Small intestine (tissue), 7 donors: ENCODE measurements around the gene ADAMTS7. TPM values are rescaled to one million over a fixed set of nuclear protein-coding genes. Genes with fewer than 3 reads are reported as not detected.
A peak's percentile ranks its signal among the peaks of the same experiment; 100 is the strongest.
"Not testable (repeated sequence)": the region's sequence is repeated elsewhere in the genome, so short reads cannot be mapped to it uniquely, and the experiment has no call there.

Experiments used
- DNase-seq, 2 donors: peaks; one replicate each; pipeline versions ENCODE4 v3.0.0 to v3.0.0-alpha.2; 2013
- FAIRE-seq: peaks from 2 replicates; lab custom pipeline; 2012; peaks lifted over from hg19 to GRCh38; lab: Jason Lieb, UNC
- H3K27ac ChIP-seq, 3 donors: one replicate each; pipeline ENCODE4 v1.5.1; 2013; ENCODE audit warnings: low read length in 2 of 3, mild to moderate bottlenecking in 2 of 3, control low read depth in 1 of 3, inconsistent platforms in 1 of 3, low read depth in 1 of 3, moderate library complexity in 1 of 3
- H3K27me3 ChIP-seq, 3 donors: one replicate each; pipeline ENCODE4 v1.6.1; 2013; ENCODE audit warnings: low read length in 3 of 3, inconsistent platforms in 1 of 3; ENCODE audit not compliant: control insufficient read depth in 3 of 3, insufficient read depth in 3 of 3
- H3K36me3 ChIP-seq, 3 donors: one replicate each; pipeline ENCODE4 v1.6.1; 2013; ENCODE audit warnings: low read length in 3 of 3, inconsistent platforms in 1 of 3, low read depth in 1 of 3, mild to moderate bottlenecking in 1 of 3, moderate library complexity in 1 of 3; ENCODE audit not compliant: control insufficient read depth in 3 of 3, insufficient read depth in 2 of 3
- H3K4me1 ChIP-seq, 3 donors: one replicate each; pipeline ENCODE4 v1.6.1; 2013; ENCODE audit warnings: low read length in 2 of 3, inconsistent platforms in 1 of 3, low read depth in 1 of 3, mild to moderate bottlenecking in 1 of 3, moderate library complexity in 1 of 3; ENCODE audit not compliant: control insufficient read depth in 3 of 3, insufficient read depth in 2 of 3
- H3K4me3 ChIP-seq, 3 donors: one replicate each; pipeline ENCODE4 v1.5.1; 2013; ENCODE audit warnings: low read length in 3 of 3, control low read depth in 1 of 3, inconsistent platforms in 1 of 3, low read depth in 1 of 3, mild to moderate bottlenecking in 1 of 3, moderate library complexity in 1 of 3
- H3K9me3 ChIP-seq, 2 donors: one replicate each; pipeline ENCODE4 v1.6.1; 2013; ENCODE audit warnings: low read depth in 1 of 2, low read length in 1 of 2; ENCODE audit not compliant: control insufficient read depth in 2 of 2, insufficient read depth in 1 of 2
- WGBS, 3 donors: extraction: QIAGEN DNeasy Blood & Tissue Kit; methylation state at CpG; one replicate each; pipeline ENCODE4 v1.1.7; 2013; 5-methylcytosine and 5-hydroxymethylcytosine counted together
- polyA plus RNA-seq, 4 donors: library from polyadenylated mRNA; stranded (reverse) in 3 of 4; unstranded in 1 of 4; fragments of 200-250 nt in 3 of 4; fragments of 120-200 nt in 1 of 4; gene quantifications; one replicate each; pipeline versions ENCODE4 v1.2.1 to v1.2.3, GENCODE V29; 2013
- donor health status: healthy with polysubstance abuse.
- donor health status: control.
- donor health status: control.
- donor health status: Bipolar disorder and iron deficiency.
- donor health status: healthy.

The ADAMTS7 gene
- polyA plus RNA-seq, 4 donors: 0.27 to 8.8 (median 0.84) TPM; not detected in 1

DNA sequence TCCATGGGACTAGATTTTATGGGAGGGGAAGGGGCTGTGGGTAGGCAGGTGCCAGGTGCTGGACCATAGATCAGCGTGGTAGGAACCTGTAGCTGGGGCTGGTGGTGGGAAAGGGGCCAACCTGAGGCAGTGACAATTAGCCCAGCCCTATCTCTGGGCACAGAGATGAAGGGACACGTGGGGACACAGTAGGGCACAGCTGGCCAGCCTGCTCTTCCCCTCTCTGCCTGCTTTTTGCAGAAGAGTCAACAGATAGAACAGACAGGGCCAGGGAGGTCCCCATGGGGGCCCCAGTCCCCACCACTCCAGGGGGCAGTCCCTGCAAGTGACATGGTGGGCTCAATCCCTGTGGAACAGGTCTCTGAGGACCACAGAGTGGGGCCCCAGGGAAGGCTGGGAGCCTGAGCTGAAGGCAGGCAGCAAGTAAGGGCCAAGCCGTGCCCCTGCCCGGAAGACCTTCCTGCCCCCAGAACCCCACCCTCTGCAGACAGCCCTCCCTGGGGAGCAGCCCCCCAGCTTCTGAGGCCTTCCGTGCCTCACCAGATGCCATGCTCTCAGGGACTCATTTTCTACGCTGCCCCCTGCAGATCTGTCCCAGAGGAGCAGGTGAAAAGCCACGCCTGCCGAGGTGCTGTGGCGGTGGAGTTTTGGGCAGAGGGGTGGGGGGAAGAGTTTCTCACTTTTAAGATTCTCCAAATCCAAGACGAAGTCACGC lies 52.6 kb downstream of the ADAMTS7 start:
- not testable (repeated sequence) for DNase-seq, H3K9me3 ChIP-seq, H3K4me3 ChIP-seq, FAIRE-seq, H3K4me1 ChIP-seq, H3K27ac ChIP-seq, H3K36me3 ChIP-seq, H3K27me3 ChIP-seq
- 62 to 78% (median 69%) methylated on average over 10 to 11 of the region's 11 CpGs for WGBS, 3 donors

DNA sequence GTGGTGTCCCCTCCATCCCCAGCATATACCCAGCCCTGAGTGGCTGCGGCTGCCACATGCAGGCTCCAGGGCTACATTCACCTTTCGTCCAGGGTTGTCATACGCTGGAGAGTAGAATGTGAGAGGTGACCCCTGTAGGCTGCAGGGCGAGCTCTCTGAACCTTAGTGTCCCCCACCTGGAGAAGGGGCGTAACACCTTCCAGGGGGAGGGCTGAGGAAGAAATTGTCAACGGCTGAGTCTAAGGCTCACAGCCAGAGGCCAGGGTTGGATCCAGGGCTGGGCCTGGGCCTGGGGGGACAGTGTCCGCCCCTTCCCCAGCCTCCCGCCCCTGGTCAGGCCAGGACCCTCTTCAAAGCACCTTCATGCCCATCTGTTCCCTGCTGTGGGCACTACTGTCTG lies 53.2 kb downstream of the ADAMTS7 start:
- 89 to 97% (median 94%) methylated on average over 8 of the region's 8 CpGs for WGBS, 3 donors
- H3K4me1 ChIP-seq, H3K9me3 ChIP-seq, H3K4me3 ChIP-seq, H3K27me3 ChIP-seq, FAIRE-seq, DNase-seq, H3K27ac ChIP-seq, H3K36me3 ChIP-seq: not testable (repeated sequence)

DNA sequence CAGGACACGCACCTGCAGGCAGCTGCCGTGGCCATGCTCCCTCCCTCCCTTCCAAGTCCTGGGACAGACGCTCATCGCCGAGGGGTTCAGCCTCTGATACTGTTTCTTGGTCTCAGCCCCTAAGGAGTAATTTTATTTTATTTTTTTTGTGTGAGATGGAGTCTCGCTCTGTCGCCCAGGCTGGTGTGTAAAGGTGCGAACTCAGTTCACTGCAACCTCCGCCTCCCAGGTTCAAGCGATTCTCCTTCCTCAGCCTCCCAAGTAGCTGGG lies 53.7 kb downstream of the ADAMTS7 start:
- DNase-seq: no peak
- H3K27me3 ChIP-seq: no peaks in the 10 kb centered on the region
- H3K36me3 ChIP-seq: no peaks in the 10 kb centered on the region
- no peak overlapping the region for H3K4me3 ChIP-seq
- no peaks in the 10 kb centered on the region for H3K9me3 ChIP-seq
- FAIRE-seq: no peak
- 94 to 95% (median 94%) methylated on average over 10 of the region's 10 CpGs for WGBS, 3 donors
- peak overlapping the region in 1 of 3 donors; percentile 3 for H3K27ac ChIP-seq
- no peaks in the 10 kb centered on the region for H3K4me1 ChIP-seq

DNA sequence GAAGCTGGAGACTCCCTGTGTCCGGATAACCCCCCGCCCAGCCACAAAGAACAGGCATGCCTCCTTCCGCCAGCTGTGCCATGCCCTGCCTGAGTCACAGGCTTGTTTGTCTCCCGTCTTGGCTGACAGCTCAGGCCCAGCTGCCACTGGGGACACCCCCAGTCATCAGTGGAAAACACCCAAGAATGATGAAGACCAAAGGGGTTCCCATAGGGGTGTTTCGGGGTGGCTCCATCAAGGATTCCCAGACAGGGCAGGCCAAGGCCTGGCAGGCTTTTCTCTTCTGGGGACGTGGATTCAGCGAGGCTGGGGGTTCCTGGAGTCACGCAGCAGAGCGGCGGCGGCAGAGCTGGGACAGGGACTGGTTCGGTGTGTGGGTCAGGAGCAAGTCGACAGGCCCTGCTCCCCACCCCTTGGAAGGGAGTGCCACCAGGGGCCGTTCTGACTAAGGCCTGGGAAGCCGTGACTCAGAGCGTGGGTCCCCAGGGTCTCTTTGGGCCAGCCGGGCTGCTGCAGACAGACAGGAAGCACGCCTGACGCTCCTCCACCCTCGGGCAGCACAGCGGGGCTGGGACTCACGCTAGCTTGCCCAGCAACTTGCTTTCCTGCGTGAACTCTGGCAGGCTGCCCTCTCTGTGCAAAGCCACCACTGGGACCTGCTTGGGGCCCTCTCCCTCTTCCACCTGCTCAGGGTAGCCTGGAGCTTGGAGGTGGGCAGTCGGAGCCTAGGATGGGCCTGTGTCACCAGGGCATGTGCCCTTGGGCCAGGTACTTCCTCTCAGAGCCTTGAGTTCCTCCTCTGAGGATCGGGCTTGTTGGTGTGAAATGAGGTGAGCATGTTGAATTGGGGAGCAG lies 54.3 kb downstream of the ADAMTS7 start:
- H3K4me3 ChIP-seq, FAIRE-seq, H3K36me3 ChIP-seq, H3K9me3 ChIP-seq, DNase-seq, H3K4me1 ChIP-seq, H3K27me3 ChIP-seq: not testable (repeated sequence)
- peak overlapping the region in 1 of 3 donors; percentile 38 for H3K27ac ChIP-seq
- 57 to 78% (median 69%) methylated on average over 22 to 24 of the region's 25 CpGs for WGBS, 3 donors

DNA sequence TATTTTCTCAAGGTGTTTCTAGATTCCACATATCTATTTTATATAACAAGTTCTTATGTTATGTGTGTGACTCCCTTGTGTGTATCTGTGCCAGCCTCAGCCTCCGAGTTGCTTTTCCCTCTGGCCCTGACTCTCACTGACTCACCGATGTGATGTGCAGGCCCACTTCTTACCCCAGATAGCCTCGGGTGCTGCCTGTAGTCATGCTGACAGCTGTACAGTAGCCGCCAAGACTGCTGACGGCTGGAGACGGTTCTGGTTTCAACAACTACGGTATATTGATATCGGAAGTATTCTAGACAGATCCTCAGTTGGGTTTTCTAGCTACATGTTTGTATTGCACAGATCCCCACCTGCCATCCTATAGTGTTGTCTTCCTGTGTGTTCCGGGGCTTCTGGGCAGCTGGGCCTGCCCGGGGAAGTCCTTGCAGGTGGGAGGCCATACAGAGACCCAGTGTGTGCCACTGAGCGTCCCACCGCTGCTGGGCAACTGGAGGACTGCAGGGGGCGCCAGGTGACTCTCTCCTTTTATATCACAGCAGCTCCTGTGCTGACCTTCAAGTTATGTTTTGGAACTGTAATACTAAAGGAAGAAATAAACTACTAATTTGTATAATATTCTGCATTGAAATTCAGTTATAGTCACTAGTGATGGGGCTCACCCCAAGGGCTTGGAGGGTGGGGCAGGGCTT lies 55.2 kb downstream of the ADAMTS7 start:
- not testable (repeated sequence) for H3K4me1 ChIP-seq, H3K27ac ChIP-seq, H3K27me3 ChIP-seq, H3K4me3 ChIP-seq, DNase-seq, H3K36me3 ChIP-seq, FAIRE-seq, H3K9me3 ChIP-seq
- WGBS, 3 donors: 63 to 82% (median 71%) methylated on average over 12 to 13 of the region's 13 CpGs

DNA sequence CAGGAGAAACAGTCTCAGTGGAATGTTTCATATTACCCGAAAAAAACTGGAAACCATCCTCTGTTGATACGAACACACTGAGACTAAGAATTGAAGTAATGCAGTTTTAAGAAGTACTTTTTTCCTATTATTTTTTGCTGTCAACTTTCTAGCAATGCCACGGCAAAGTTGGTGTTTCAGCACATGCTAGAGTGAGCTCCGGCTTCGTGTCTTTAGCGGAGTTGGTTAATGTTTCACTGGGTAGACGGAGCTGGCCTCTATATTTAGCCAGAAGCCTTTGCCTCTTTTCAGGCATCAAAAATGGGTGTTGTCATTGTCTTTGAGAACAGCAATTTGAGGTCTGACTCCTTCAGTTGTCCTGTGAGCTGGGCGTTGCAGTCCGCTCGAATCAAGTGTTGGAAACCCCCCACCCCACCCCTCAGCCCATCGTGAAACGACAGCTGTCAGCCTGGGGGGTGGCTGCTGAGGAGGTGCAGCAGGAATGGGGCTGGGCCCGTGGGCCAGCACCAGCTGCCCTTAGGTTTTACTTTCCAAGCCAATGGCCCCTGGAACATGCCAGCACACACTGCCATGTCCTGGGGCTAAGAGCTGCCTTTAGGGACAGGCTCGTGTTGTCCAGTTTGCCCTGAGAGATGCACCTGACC lies 56.5 kb downstream of the ADAMTS7 start:
- not testable (repeated sequence) for H3K27ac ChIP-seq, H3K4me3 ChIP-seq, FAIRE-seq, H3K4me1 ChIP-seq, H3K9me3 ChIP-seq, H3K36me3 ChIP-seq, DNase-seq, H3K27me3 ChIP-seq
- WGBS, 3 donors: 25 to 65% (median 42%) methylated on average over 13 to 14 of the region's 14 CpGs

DNA sequence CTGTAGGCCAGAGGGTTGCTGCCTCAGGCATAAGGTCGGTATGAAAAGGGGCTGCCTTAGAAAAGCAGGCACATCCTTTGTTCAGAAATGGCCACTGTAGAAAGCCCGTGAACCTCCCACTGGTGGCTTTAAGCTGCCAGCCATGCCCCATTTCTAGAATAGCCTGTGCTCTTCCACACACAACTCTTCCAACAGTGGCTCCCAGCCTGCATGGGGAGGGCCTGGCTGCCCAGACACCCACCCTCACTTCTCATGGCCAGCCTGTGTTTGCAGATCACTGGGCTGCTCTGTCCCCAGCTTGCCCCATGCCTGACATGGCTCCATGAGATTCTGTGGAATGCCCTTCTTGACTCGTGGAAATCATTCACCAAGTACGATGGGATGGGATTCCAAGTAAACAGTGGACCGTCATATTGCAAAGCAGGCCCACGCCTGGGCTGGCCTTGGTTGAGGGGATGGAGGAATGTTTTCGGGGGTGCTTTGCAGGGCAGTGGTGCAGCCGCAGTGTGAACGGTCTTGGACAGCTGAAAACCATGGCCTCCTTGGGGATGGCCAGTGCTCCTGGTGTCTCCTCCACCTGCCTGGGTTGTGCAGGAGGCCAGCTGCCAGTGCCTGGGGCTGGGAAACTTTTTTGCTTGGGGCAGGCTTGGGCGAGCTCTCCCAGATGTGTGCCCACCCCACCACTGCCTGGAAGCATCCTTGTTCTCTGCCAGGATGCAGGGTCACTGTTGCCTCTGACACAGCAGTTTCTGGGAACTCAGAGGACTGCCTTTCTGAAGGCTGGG lies 57.3 kb downstream of the ADAMTS7 start:
- H3K4me3 ChIP-seq, H3K27me3 ChIP-seq, FAIRE-seq, DNase-seq, H3K27ac ChIP-seq, H3K4me1 ChIP-seq, H3K9me3 ChIP-seq, H3K36me3 ChIP-seq: not testable (repeated sequence)
- 86 to 88% (median 88%) methylated on average over 9 to 10 of the region's 10 CpGs for WGBS, 3 donors

DNA sequence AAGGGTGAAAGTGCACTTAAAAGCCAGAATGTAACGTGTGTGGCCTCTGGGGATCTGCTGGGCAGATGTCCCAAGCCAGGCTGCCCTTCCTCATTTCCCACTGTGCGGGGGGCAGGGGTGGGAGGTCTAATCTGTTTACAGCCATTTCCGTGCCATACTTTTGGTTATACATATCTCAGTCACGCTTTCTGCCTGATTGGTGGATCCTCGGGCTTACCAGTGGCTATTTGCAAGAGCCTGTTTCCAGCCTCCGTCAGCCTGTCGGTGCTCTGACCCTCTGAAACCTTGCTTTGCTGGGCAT lies 58.0 kb downstream of the ADAMTS7 start:
- DNase-seq, H3K4me3 ChIP-seq, H3K4me1 ChIP-seq, H3K27me3 ChIP-seq, H3K27ac ChIP-seq, H3K9me3 ChIP-seq, H3K36me3 ChIP-seq, FAIRE-seq: not testable (repeated sequence)
- 85 to 88% (median 86%) methylated on average over 6 to 7 of the region's 7 CpGs for WGBS, 3 donors
